NCI-H1417 treated with DMSO at 0.1 percent for 48 hours (cell line): Measurements from ENCODE around the gene SNAP91.

Source experiments
- DNase-seq: peaks from one replicate; lab custom pipeline; 2025; lab: John Stamatoyannopoulos, UW

Gene SNAP91

DNA sequence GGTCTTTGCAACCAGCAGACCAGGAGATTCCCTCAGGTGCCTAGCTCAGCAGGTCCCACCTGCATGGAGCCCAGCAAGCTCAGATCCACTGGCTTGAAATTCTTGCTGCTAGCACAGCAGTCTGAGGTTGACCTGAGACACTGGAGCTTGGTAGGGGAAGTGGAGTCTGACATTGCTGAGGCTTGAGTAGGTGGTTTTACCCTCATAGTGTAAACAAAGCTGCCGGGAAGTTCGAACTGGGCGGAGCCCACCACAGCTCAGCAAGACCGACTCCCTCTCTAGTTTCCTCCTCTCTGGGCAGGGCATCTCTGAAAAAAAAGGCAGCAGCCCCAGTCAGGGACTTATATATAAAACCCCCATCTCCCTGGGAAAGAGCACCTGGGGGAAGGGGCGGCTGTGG lies 162.3 kb downstream of the SNAP91 start:
- DNase-seq = no peak

DNA sequence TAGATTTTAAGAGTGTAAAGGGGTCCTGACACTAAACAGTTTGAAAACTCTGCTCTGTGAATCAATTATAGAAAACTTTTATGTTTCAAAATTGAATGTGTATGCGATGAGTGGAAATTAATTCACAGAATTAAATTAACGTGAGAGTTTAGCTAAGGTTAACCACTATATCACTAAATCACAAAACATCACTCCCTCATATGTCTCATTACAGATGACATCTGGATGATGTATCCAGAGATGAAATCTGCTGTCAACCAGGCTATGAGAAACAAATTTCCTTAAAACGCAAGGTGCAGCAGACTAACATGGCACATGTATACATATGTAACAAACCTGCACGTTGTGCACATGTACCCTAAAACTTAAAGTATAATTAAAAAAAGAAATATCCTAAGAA lies 169.2 kb downstream of the SNAP91 start:
- no peak for DNase-seq

DNA sequence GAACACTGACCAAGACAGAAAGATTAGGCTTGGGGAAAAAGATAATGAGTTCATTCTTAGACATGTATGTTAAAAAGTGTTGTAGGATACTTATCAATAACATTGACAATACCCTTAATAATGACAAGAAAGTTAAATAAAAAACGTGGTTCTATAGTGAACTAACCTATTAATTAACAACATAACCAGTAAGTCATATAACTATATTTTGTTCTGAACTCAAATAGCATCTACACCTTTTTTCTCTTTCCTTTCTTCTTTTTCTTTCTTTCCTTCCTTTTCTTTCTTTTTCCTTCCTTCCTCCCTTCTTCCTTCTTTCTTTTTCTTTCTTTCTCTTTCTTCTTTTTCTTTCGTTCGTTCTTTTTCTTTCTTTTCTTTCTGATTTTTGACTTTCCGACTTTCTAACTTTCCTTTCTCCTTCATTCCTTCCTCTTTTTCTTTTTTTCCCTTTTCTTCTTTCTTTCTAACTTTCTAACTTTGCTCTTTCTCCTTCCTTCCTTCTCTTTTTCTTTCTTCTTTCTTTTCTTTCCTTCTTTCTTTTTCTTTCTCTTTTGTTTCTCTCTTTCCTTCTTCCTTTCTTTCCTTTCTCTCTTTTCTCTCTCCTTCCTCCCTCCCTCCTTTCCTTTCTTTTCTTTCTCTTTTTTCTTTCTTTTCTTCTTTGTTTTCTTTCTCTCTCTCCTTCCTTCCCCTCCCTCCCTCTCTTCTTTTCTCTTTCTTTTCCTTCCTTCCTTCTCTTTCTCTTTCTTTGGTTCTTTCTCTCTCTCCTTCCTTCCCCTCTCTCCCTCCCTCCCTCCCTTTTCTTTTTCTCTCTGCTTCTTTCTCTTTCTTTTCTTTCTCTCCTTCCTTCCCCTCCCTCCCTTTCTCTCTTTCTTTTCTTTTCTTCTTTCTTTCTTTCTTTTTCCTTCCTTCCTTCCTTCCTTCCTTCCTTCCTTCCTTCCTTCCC lies 172.0 kb downstream of the SNAP91 start:
- no peak for DNase-seq

DNA sequence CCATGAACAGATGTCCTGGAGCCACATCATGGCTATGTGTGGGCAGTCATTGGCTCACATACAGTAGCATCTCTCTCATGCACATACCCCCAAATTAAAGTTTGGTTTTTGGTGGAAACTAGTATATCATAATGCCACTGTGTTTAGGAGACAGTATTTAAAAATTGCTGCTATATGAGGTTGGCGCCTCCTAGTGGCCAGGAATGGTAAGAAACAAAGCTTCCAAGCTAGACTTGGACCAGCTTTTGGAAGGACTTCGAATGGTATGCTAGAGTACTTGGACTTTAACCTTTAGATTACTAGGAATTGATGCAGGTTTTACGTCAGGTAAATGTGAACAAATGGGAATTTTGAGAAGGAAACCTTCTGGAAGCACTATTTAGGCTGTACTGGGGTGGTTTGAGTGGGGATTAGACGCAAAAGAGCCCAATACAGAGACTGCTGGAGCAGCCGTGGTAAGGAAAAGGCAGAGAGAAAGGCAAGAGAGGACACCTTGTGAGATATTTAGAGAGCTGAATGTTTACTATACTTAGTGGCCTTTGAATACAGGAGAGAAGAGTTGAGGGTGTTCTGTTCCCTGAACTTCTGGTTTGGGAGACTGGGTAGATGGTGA lies 172.8 kb downstream of the SNAP91 start:
- no peak for DNase-seq

GRCh38 chr6:83518816-83519480 lies 190.0 kb downstream of the SNAP91 start:
- no peak for DNase-seq

- no peak for DNase-seq
Observed at GRCh38 chr6:83517500-83517899, 191.4 kb downstream of the SNAP91 start.

- DNase-seq = no peak
Observed at GRCh38 chr6:83514866-83515466, 193.9 kb downstream of the SNAP91 start.

GRCh38 chr6:83514466-83514865 lies 194.4 kb downstream of the SNAP91 start:
- no peak for DNase-seq

DNA sequence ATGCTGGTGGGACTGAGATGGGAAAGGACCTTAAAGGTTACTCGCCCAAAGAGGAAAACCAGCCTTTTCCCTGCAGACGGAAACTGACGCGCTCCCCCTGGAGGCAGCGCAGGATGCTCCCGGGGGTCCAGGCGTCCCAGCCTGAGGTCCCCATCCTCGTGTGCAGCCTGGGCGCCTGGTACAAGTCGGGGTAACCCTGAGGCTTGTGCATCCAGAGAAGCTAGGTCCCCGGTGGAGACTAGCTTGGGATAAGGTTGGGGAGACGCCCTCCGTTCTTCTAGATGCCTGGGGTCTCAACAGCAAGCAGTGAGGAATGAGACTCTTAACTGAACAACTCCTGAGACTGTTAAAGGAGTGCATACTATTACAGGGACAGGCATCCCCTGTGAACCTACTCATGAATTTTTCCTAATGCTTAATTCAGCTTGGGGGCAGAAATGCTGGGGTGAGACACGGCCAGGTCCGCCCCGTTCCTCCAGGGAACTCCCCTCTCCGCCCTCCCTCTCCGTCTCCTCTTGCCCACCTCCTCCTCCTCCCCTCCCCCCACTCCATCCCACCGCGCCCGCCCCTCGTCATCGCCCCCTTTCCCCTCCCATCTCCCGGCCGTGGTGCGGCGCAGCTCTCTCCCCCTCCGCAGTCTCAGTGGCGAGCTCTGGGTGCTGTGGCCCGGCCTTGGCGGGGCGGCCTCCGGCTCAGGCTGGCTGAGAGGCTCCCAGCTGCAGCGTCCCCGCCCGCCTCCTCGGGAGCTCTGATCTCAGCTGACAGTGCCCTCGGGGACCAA lies 196.8 kb downstream of the SNAP91 start, which contains the start of gene PRSS35:
PRSS35 (plus strand) TSS at position 634 of the 781 bp plus-strand sequence. CDS start 10,908 bp downstream, outside the sequence.
- DNase-seq = no peak

GRCh38 chr6:83511266-83511665 lies 197.6 kb downstream of the SNAP91 start:
- DNase-seq = no peak

DNA sequence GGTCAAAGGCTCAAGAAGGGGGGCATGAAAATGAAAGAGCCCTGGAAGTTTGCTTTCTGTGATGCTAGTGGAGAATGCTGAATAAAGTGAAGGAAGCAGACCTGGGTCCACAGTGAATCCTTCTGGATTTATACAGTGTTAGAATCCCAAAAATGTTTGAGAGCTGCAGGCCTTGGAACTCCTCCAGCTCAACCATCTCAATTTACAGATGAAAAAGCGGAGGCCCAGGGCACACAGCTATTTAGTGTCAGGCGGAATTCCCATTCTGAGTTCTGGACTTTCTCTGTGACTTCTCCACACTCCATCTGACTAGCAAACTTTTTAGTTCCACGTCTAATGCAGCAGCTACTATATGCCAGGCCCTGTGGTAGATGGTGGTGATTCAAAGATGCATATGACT lies 198.1 kb downstream of the SNAP91 start:
- no peak for DNase-seq

- DNase-seq = no peak
Observed at GRCh38 chr6:83509441-83509840, 199.5 kb downstream of the SNAP91 start.

DNA sequence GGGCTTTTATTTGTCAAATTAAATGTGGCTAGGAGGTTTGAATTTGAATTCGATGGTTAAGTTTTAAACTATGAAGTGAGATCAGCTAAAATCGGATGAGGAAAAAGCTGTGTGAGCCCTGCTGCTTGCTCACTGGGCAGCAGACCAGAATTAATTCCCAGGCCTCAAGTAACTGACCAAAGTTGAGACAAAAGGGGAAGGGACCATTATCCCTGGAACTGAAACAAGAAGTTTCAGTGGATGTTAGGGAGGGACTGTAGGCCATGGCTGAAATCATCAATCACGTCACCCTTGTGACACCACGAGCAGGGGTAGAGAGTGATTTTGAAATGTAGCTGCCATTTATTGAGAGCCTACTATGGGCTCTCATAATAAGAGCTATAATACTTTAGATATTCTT lies 203.5 kb downstream of the SNAP91 start:
- DNase-seq = no peak
